ENCODE data around the gene IL10RA.
"Not testable (repeated sequence)": the region's sequence is repeated elsewhere in the genome, so short reads cannot be mapped to it uniquely, and the experiment has no call there.

IL10RA gene

GRCh38 chr11:118007040-118007439 lies 20.8 kb downstream of the IL10RA start:
- no peak for DNase-seq (ENCODE audit: low spot score)
- no peak for TF ChIP-seq CTCF (IDR thresholded peaks at IDR 0.05; ENCODE audit: extremely low read depth, insufficient read depth, missing control alignments)
- in situ Hi-C loops (cut with MboI; ENCODE audit: low pct_unique_long_range_greater_than_20kb, low sequenced_read_pairs, unreplicated experiment), result no loop called here

- DNase-seq (ENCODE audit: low spot score); in situ Hi-C loops (cut with MboI; ENCODE audit: low pct_unique_long_range_greater_than_20kb, low sequenced_read_pairs, unreplicated experiment): not testable (repeated sequence)
Measured at GRCh38 chr11:118007563-118008270, 21.5 kb downstream of the IL10RA start.

- DNase-seq (ENCODE audit: low spot score), result no peak
- no peak for TF ChIP-seq CTCF (IDR thresholded peaks at IDR 0.05; ENCODE audit: extremely low read depth, insufficient read depth, missing control alignments)
- in situ Hi-C loops (cut with MboI; ENCODE audit: low pct_unique_long_range_greater_than_20kb, low sequenced_read_pairs, unreplicated experiment), result no loop called here
Measured at GRCh38 chr11:118008271-118008911, 22.2 kb downstream of the IL10RA start.

GRCh38 chr11:118009864-118010737 lies 23.9 kb downstream of the IL10RA start:
- DNase-seq (ENCODE audit: low spot score), result no peak
- in situ Hi-C loops (cut with MboI; ENCODE audit: low pct_unique_long_range_greater_than_20kb, low sequenced_read_pairs, unreplicated experiment), result no loop called here
- TF ChIP-seq CTCF (IDR thresholded peaks at IDR 0.05; ENCODE audit: extremely low read depth, insufficient read depth, missing control alignments), result no peak

- no peak for TF ChIP-seq CTCF (IDR thresholded peaks at IDR 0.05; ENCODE audit: extremely low read depth, insufficient read depth, missing control alignments)
- in situ Hi-C loops (cut with MboI; ENCODE audit: low pct_unique_long_range_greater_than_20kb, low sequenced_read_pairs, unreplicated experiment), result no loop called here
- peak; percentile 78 for DNase-seq (ENCODE audit: low spot score)
Measured at GRCh38 chr11:118010738-118011461, 24.7 kb downstream of the IL10RA start.

GRCh38 chr11:118012083-118012669 lies 26.0 kb downstream of the IL10RA start:
- peak; percentile 43 for DNase-seq (ENCODE audit: low spot score)
- in situ Hi-C loops (cut with MboI; ENCODE audit: low pct_unique_long_range_greater_than_20kb, low sequenced_read_pairs, unreplicated experiment), result no loop called here
- no peak for TF ChIP-seq CTCF (IDR thresholded peaks at IDR 0.05; ENCODE audit: extremely low read depth, insufficient read depth, missing control alignments)

Data from GM13977 (cell line).